Stimulated activated CD4-positive, alpha-beta T cell treated with anti-CD3 and anti-CD28 coated beads, Interleukin-1b, Interleukin-23, amount 100 ng/mL, for 1 hour (primary cell): ENCODE data around the gene AACS.

Source experiments
- DNase-seq, 2 donors: peaks; one replicate each; pipeline ENCODE4 v3.0.0-alpha.2; 2020; ENCODE audit warnings: low read depth in 2 of 2

The AACS gene

DNA sequence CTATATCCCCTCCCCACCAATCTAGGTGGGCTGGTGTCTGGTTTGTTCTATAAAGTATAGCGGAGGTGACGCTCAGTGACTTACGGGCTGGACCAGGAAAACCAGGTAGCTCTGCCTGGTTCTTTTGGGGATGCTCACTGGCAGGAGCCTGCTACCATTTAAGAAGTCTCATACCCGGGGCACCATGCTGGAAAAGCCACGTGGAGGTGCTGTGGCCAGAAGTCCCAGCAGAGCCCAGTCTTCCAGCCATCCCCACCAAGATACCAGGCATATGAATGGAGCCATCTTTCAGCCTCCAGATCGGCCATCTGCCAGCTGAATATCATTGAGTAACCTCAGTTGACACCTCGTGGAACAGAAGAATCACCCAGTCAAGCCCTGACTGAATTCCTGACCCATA is 87.2 kb downstream of the AACS start:
- no peak for DNase-seq

DNA sequence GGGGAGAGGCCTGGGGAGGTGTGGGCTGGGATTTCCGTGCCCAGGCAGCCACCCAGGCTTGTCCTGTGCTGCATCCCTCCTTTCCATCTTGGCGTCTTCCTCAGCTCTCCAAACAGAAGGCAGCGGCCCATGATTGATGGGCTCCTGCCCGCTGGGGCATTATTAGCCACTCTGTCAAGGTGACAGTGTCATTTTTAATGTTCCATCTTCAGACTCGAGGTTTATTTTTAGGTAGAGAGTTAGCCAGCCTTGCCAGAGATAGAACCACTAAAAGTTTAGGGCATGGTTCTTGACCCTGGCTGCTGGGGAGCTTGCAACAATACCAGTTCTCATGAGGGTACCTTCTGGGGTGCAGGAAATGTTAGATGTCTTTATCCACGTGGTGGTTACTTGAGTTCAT is 90.1 kb downstream of the AACS start:
- no peak for DNase-seq

DNA sequence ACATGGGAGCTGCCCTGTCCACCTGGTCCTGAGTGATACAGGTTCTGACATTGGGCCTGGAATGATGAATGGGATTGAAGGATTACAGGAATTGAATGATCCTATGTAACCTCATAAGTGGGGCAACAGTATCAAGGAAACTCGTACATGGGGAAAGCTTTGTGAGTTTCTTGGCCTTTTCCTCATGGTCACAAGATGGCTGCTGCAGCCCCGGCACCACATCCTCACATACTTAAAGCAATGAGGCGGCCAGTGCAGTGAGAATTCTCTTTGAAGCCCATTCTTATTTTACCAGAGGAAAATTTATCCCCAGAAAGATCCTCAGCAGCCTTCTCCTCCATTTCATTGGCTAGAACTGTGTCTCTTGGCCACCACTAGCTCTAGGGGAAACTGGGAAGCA is 91.9 kb downstream of the AACS start:
- DNase-seq: no peak

DNA sequence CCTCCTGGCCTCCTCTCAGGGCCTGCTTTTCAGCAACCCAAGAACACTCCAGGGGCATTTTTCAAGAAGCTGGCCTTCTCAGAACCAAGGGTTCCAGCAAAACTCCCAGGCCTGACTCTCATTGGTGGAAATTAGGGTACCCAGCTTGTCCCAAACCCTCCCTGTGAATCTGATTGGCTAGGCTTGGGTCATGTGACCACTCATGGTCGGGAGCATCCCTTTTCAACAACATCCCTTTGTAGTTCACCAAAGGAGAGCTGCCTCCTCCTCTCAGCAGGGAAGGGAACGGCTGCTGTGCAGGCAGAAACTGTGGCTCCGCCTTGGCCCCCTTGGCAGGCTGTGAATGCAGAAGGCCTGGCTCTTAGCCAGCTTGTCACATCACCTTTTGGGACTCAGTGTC is 94.5 kb downstream of the AACS start:
- no peak for DNase-seq

DNA sequence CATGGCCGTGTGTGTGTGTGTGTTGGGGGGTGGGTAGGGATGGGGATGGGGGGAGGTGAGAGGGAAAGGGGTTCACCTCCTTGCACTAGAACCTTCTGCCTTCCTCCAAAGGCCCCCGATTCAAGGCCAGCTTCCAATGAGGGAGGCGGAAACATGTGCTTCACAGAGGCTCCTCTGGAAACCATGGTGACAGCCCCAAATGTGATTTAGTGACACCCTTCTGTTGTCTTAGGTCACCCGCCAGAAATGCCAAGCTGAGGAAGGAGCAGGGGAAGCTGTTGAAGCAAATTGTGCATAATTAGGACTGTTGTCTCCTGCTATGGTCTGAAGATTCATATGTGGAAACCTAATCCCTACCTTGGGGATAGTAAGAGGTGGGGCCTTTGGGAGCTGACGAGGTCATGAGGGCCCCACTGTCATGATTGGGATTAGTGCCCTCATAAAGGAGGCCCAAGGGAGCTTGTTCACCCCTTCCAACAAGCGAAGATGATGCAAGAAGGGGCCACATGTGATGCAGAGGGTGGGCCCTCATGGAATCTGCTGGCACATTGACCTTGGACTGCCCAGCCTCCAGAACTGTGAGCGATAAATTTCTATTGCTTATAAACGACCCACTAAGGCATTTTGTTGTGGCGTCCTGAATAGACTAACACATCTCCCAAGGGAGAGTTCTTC is 95.2 kb downstream of the AACS start:
- DNase-seq: no peak

DNA sequence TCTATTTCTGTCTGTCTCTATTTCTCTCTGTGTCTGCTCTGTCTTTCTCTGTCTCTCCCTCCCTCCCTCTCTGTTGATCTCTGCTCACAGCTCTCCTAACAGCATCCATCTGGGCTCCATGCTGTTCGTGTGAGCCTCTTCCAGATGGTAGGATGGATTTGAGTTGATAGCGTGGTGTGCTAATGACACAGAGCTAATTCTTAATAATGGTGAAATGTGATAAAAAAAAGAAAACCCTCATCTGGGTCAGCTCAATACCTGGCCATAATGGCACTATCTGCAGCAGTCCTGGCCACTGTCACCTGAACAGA is 96.4 kb downstream of the AACS start:
- no peak for DNase-seq

DNA sequence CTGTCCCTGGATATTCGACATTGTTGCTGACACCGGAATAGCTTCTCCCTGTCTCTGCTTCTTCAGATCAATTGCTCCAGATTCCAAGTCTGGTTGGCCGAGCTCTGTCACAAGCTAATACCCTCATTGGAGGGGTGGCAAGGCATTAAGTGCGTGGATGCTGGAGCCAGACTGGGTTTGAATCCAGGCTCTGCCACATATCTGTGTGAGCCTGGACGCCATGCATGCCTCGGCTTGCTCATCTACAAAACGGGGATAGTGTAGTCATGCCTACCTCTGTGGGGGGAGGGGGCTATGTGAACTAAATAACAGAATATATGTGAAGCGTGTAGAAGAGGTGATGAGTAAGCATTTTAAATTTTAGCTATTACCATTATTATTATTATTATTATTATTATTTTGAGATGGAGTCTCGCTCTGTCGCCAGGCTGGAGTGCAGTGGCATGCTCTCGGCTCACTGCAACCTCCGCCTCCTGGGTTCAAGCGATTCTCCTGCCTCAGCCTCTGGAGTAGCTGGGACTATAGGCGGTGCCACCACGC is 97.3 kb downstream of the AACS start:
- DNase-seq: no peak

DNA sequence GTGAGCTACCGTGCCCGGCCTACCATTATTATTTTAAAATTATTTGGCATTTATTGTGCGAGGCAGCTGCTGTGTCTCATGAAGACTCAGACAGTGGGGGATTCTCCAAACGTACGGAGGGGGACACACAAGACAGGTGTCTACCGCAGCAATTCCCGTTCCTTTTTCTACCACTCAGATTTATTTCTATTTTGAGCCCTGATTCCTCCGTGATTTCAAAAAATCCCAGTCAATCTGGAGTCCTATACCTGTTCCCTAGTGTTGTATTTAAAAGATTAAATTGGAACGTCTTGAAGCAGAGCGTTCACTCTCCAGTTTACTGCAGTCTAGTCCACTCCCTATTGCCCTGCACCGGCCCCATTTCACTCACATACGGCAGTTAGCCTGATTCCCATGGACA is 97.9 kb downstream of the AACS start:
- DNase-seq: no peak

DNA sequence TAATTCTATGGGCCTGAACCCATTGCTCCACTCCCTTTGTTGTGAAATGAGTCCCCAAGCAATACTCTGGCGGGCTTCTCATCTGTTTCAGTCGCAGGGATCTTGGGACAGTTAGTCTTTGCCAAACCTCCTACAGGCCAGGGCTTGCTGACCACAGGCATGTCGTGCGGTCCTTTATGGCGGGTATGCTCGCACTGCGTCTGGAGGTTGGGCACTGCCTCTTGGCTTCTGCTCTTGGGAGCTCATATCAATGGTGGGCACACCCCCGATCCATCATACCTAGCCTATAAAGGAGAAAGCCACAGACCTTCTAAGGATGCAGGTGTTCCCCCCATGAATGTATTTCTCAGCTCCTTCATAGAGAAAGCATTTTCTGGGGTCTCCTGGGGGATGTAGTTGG is 99.3 kb downstream of the AACS start:
- DNase-seq: no peak

DNA sequence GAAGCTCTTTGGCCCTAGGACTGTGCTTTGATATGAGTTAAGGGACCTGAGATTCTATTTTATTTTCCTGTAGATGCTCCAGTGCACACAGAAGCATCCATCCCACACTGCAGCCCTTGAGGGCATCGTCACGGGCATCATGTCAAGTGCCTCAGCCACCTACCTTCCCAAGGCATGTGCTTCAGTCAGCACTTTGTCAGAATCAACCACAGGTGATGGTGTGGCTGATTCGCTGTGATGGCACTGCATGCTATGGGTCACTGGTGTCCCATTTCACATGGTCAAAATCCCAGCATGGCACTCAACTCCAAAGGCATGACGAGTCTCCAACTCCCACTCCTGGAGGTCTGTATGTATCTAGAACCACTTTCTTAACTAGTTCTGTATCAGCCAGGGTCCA is 100.8 kb downstream of the AACS start:
- no peak for DNase-seq

DNA sequence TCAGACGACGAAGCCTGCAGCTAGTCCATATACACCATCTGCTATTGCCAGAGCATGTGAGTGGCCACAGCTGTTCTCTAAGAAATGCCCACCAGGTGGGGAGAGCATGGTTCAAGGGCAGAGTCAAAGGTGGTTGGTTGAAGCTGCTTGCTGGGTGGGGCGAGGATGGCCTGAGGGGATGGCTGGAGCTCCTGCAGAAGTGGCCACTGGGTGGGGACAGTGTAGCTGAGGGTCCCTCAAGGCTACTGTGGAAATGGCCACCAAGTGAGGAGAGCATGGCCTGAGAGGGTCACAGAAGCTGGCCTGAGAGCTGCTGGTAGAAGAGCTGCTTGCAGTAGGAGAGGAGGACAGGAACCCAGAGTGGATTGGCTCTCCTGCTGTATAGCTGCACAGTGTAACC is 102.4 kb downstream of the AACS start:
- no peak for DNase-seq

DNA sequence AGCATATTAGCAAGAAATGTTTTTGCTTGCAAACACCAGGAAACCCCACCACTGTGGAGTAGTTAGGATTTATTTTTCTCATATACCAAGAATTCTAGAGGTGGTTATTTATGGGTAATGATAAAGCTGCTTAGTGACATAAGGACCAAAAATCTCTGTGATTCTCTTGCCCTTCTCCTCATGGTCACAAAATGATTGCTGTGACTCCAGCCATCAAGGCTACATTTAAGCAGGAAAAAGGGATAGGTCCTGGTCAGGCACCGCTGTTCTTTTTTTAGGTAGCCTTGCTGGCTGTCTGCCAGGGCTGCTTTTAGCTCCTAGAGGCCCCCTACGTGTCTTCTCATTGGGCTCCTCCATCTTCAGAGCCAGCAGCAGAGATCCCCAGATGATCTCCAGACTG is 104.2 kb downstream of the AACS start:
- DNase-seq: no peak

DNA sequence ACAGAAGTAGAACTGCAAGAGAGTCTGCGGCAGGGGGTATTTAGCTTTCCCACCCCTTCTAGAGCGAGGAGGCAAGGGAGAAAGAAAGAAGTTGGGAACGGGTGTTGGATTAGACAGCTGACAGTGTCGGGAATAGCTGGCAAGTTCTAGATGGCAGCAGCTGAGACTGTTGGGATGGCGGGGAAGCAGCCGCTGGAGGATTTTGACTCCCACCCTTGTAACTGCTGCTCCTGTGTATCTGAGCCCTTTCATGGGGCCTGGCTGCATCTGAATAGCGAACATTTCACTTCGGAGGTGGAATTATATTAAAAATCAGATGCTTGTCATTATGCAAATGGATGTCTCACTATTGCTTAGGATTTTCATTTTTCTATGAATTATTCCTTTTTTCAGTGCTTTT is 104.6 kb downstream of the AACS start:
- DNase-seq: no peak

DNA sequence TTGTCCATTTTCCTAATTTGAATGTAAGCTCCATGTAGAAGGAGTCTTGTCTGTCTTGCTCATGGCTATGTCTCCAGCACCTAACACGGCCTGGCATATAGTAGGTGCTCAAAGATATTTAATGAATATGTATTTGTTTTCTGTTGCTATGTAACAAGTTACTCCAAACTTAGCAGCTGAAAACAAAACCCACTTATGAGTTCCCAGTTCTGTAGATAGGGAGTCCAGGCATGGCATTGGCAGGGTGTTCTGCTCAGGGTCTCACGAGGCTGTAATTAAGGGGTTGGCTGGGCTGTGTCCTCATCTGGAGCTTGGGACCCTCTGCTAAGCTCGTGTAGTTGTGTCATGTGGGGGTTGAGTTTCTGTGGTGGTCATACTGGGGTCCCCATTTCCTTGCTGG is 106.0 kb downstream of the AACS start:
- DNase-seq: no peak

DNA sequence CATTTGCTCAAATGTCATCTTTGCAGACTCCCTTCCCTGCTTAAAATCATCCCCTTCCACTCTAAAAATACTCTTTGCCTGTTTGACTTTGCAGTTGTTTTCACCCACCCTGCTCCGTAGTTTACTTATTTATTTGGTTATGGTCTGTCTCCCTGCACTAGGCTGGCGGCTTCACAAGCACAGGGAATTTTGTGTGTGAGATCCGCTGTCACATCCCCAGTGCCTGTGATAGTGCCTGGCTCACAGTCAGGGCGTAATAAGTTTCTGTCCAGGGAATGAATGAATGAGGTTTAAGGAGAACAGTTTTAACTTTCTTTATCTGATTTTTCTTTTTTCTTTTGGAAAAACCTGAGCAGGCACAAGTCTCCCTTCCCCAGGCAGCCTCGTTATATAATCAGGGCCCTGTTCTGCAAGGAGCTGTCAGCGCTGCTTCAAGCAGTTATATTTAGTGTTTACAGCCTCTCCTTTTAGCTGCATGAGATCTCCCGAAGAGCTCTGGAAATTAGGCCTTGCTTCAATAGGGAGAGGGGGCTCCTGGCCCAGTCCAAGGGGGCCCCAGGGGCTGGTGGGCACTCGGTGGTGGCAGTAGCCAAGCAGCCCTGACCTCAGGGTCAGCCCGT is 107.1 kb downstream of the AACS start:
- DNase-seq: no peak

DNA sequence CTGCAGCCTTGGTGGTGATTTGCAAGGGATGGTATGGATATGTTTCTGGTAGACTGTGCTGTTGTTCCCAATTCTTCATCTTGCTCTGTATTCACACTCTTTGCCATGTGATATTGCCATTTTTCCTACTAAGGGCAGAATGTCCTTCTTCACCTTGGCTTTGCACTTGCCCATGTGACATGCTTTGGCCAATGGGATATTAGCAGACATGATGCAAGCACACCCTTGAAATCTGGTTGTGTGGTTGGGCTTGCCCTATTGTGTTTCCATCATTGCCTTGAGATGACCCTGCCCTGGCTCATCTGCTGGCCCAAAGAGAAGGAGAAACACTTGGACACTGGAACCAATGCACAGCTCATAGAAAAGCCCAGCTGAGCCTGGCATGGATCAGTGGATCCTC is 110.3 kb downstream of the AACS start:
- DNase-seq: no peak

DNA sequence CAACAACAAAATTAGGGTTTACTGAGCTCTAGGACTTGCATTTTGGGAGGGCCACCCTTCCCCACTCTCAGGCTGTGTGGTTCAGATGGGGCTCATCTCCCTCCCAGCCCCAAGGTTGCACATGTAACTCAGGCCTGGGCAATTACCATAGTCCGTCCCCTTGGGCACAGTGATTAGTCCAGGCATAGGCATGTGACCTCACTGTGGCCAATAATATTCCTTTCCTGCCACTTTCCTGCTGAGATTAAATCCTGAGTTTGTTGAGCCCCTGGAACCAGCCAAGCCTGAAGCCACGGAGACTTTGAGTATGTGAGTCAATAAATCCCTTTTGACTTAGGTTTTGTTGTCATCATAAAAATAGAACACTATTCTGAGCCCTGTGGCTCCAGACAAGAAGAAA is 113.0 kb downstream of the AACS start:
- DNase-seq: no peak

DNA sequence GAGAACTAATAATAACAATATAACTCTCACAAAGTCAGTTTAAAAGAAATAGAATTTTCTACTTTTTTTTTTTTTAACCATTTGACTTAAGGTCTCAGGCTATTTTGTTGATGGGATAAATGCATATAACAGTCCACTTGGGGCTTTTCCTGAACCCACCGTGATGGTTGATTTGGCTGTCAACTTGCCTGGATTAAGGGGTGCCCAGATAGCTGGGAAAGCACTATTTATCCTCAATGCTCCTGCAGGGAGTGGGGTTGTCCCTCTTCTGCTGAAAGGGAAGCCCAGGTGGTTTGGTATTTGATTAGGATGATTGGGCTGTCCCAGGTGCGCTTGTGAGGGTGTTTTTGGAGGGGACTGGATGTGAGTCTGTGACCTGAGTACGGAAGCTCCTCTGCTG is 114.9 kb downstream of the AACS start:
- no peak for DNase-seq

DNA sequence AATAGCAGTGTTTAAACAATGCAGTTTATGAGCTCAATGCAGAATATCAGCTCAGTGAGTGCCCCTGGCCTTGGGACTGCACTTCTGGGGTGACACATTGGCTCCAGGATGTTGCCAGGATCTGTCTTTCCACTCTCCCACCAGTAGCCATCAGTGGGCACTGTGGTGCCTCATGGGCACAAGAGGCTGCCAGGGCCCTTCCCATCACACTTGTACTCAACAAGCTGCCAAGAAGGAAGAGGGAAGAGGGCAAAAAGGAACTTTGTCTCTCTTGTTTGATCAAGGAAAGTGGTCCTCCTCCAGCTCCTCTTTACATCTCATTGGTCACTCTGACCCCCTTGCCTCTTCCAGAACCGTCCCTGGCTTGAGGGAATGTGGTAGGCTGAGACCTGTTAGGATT is 115.9 kb downstream of the AACS start:
- no peak for DNase-seq

DNA sequence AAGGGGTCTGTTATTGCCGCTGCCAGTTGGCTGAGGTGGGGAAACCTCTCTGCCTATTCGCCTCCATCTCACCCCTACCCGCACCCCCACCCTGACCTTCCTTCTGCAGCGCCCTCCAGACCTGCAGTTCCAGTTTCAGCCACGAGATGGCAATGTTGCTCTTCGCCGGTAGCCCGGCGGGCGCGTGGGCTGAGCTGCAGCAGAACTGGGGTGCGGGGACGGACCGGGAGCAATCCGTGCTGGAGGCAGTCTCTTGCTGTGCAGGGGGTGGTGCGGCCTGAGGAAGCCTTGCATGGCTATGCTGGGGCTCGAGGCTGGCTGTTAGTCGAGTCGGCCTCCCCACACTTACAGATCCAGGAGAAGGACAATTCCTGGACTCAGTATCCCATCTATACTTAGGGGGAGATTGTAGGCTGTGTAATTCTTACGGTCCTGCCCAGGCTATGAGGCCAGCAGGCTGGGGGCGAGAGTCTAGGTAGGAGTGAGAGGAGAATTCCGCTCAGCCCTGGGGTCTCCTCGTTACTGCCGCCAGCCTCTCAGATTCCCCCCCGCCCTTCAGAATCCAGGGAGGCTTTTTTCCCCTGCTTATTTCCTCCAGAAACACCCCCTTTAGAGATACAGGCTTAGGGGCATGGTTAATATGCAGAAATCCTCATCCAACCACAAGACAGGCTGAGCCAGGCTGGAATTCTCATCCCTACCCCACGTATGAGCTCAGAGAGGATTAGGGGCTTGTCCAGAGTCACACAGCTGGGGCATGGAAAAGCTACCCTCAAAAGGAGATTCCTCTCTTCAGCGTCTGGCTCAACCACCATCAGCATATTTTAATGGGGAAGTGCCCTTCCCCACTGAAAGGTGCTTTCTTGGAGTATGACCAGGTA is 118.2 kb downstream of the AACS start:
- peak; percentile 49 to 76 for DNase-seq

DNA sequence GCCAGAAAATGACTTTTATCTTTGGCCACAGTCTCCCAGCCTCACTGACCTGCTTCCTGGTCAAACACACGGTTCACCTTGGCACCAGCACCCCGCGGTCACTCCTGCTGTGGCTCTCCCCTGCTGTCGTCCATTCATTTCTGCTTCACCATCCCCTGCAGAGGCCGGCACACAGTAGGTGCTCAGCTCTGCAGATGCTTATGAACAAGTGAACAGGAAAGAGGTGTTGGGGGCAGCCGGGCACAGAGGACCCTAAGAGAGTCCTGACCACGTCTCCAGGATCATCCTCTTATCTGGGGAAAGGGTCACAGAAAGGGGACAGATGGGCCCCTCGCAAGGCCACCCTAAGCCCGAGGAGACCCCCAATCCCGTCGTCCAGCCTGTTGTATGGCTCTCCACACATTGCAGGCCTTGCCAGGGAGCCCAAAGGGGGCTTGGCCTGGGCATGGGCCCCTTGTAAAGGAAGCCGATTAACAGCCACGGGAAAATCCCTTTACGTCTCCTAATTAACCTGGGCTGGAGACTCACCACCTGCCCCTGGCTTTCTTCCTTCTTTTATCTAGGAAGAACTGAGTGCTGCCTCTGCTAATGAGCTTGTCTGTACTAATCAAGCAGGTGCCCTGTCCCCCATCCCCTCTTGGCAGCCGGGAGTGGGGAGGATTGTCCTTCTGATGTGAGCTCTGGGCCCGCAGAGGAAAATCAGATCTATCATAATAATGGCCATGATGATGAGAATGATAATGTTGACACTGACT is 119.2 kb downstream of the AACS start:
- no peak for DNase-seq

DNA sequence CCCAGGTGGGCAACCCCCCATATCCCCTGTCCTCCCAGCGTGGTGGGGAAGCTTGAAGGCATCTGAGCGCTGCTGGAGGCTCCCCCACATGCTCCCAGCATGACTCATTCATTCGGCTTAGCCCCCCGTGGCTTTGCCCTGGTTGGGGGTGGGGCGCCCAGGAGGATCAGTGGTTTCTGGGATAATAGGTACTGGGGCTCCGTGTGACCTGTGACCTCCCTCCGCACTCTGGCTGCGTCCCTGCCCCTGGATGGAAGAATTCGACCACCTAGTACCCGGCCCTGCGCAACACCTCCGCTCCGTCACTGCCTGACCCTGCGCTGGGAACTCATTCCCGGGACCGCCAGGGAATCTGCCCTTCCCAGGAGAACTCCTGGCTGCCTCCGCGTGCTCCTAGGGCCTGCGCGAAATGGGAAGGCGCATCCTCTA is 120.1 kb downstream of the AACS start:
- DNase-seq: no peak
